ENCODE data around the gene PNPT1. TPM values are rescaled to one million over a fixed set of nuclear protein-coding genes. Genes with fewer than 3 reads are reported as not detected.

The PNPT1 gene
- total RNA-seq, result 7.6 and 15.9 TPM in 2 replicates

DNA sequence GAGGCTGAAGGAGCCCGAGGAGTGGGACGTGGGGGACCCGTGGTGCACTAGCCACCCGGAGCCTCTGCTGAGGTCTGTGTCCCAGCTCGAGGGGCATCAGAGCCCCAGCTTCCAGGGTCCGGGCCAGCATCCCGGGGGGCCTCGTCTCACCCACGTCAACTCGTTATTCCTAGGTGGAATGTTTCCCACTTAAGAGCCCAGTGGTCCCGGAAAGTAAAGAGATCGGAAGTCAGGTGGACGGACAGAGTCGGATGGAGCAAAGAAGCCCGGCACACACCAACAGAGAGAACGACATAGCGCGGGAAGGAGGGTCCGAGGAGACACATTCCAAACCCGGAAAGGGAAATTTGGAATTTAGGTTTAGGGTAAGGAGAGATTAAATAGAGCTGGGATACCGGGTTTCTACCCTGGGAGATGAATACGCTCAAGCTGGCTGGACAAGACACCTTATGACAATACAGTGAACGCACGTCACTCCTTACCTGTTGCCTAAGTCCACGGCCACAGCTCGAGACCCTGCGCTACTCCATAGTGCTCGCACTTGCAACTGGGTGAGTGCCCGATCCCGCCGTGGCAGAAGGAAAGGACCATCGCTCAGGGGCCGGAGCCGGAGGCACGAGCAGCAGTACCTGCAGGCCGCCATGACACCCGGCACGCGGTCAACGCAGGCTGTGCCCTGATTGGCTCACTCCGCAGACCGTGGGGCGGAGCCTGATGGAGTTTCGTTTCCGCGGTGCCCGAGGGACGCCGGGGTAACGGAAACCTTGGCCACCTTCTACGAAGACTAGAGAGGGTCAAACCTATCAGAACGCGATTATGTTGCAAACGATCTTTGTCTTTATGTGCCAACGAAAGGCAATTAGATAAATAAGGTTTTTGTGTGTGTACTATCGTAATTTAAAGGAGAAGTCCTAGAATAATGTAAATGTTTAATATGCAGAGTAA lies at the start of gene PNPT1:
TSS of gene PNPT1 (minus strand) at position 664 of the 945 bp plus-strand sequence. CDS start at position 643, 21 bp downstream.

DNA sequence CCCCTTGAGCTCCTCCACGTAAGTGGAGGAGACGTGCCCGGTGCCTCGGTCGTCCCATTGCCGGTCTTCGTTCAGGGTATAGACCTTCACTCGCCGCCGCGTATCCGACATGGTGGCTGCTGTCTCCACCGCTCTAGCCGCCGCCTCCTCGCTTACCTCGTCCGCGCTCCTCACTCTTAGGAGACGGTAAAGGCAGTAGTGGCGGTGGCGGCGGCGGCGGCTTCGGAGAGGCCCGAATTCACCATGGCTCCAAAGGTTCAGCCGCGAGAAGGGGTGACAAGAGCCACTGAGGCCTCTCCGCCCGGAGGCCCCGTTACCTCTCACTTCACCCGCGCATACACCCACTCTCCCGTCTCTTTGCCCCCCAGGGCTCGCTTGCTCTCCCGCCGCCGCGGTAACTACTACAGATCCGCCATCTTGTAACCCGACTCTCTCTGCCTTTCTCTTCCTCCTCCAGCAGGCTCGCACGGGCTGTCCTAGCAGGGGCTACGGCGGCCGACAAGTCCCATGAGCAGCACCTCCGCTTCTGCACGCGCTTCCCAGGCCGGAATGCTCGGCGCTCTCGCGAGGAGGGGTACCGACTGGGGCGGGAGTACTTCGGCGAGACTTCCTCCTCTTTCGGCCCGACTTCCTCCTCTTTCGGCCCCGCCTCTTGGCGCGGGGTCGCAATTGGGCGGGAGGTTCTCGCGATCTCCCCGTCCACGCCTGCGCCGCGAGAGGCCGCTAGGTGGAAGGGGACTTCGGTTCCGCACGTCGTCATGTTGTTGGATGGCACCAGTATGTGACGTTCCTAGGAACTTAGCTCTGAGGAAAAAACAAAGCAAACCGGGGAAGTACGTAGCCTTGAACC lies 76.2 kb downstream of the PNPT1 start, which contains the start of gene PPP4R3B:
TSS of gene PPP4R3B (minus strand) at position 448 of the 850 bp plus-strand sequence. CDS start at position 111, 337 bp downstream.

Other genes starting within 250 kb of the PNPT1 start
- gene CFAP36, start 174.1 kb downstream of the PNPT1 start, total RNA-seq, result 21.1 and 23.5 TPM in 2 replicates
- 26.0 and 38.8 TPM in 2 replicates for gene PPP4R3B, start 76.2 kb downstream of the PNPT1 start, total RNA-seq
- gene EFEMP1, start 229.9 kb upstream of the PNPT1 start, total RNA-seq, result 267 and 520 TPM in 2 replicates

Data from bronchial smooth muscle cell (primary cell).